Measurements from ENCODE around the gene PXK.

DNA sequence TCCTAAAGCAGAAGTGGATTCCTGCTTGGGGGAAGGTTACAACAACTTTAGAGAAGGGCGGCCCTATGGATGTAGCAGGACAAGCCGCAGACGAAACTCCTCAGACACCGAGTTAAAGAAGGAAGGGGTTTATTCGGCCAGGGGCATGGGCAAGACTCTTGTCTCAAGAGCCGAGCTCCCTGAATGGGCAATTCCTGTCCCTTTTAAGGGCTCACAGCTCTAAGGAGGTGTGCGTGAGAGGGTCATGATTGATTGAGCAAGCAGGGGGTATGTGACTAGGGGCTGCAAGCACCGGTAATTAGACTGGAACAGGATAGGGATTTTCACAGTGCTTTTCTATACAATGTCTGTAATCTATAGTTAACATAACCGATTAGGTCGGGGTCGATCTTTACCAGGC is 101.8 kb downstream of the PXK start:
- TF ChIP-seq POLR2A (IDR thresholded peaks at IDR 0.05; ENCODE audit: extremely low read depth, insufficient read length) (no peak), MYC (IDR thresholded peaks at IDR 0.05; ENCODE audit: low read depth, low read length) (no peak)
- TF ChIP-seq, protein P1, sequence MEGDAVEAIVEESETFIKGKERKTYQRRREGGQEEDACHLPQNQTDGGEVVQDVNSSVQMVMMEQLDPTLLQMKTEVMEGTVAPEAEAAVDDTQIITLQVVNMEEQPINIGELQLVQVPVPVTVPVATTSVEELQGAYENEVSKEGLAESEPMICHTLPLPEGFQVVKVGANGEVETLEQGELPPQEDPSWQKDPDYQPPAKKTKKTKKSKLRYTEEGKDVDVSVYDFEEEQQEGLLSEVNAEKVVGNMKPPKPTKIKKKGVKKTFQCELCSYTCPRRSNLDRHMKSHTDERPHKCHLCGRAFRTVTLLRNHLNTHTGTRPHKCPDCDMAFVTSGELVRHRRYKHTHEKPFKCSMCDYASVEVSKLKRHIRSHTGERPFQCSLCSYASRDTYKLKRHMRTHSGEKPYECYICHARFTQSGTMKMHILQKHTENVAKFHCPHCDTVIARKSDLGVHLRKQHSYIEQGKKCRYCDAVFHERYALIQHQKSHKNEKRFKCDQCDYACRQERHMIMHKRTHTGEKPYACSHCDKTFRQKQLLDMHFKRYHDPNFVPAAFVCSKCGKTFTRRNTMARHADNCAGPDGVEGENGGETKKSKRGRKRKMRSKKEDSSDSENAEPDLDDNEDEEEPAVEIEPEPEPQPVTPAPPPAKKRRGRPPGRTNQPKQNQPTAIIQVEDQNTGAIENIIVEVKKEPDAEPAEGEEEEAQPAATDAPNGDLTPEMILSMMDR (IDR thresholded peaks at IDR 0.05; ENCODE audit: low read depth, low read length): no peak
- TF ChIP-seq, protein P2, sequence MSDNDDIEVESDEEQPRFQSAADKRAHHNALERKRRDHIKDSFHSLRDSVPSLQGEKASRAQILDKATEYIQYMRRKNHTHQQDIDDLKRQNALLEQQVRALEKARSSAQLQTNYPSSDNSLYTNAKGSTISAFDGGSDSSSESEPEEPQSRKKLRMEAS (IDR thresholded peaks at IDR 0.05; ENCODE audit: low read depth, low read length): no peak
